CD4-positive, alpha-beta T cell treated with Interleukin-2 at 100 ng/mL for 4 hours (primary cell): ENCODE measurements around the gene TRAF3.
"Not testable (repeated sequence)": the region's sequence is repeated elsewhere in the genome, so short reads cannot be mapped to it uniquely, and the experiment has no call there.

ENCODE experiments used
- DNase-seq: peaks from one replicate; pipeline ENCODE4 v3.0.0-alpha.2; 2020; ENCODE audit warnings: low spot score

The TRAF3 gene

GRCh38 chr14:102829016-102829548 is 51.8 kb downstream of the TRAF3 start:
- DNase-seq, result no peak

DNA sequence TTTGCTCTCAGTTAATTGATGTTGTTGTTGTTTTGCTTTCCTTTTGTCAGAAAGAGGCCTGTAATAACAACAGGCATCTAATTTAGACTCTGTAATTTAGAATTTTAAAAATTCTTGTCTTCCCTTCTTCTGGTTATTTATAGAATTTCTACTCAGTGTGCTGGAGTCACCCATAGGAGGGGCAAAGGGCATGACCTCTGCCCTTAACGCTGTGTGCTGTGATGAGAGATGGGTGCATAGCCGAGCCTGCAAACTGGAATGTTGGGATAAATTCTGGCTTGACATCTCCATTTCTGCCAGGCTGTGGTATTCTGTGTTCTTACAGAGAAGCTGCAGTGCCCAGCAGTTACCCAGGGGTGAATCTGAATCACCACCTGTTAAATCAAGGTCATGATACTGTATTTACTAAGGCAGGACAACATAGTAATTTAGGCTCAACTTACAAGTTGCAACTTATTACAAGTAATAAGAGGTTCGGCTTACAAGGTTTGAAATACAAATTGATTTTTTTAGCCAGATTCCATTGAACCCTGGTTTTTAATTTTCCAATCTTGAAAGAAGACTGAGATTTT is 53.3 kb downstream of the TRAF3 start:
- DNase-seq, result no peak

- DNase-seq, result no peak
Observed at GRCh38 chr14:102831163-102831804, 54.0 kb downstream of the TRAF3 start.

GRCh38 chr14:102833341-102833740 is 56.1 kb downstream of the TRAF3 start:
- DNase-seq, result no peak

GRCh38 chr14:102833991-102834390 is 56.7 kb downstream of the TRAF3 start:
- DNase-seq, result no peak

GRCh38 chr14:102835959-102836358 is 58.7 kb downstream of the TRAF3 start:
- DNase-seq, result no peak

- DNase-seq, result not testable (repeated sequence)
Observed at GRCh38 chr14:102837120-102837519, 59.9 kb downstream of the TRAF3 start.

DNA sequence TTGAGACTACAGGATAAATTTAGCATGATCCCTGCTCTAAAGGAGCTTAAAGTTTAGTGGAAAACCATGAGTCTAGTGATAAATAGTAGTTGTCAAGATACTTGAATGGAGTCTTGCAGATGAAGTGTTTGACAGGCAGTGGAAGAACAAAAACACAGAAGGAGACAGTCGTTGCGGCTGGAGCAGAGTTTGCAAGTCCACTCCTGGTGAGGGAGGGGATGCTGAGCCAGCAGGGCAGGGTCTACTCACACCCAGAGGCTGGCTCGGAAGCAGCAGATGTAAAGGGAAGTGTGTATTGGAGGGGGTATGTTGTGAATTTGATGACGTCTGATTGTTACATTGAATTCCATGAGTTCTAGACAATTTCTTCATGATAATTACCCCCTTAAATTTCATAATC is 61.3 kb downstream of the TRAF3 start:
- no peak for DNase-seq

DNA sequence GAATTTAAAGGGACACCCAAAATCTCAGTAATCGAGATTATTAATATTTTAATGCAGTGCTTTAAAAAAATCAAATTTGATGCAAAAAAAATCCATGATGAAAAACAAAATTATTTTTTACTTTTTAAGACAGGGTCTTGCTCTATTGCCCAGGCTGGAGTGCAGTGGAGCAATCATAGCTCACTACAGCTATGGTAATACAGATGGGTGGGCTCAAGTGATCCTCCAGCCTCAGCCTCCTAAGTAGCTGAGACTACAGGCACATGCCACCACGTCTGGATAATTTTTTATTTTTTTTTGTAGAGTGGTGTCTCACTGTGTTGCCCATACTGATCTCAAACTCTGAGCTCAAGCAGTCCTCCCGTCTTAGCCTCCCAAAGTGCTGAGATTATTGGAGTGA is 62.9 kb downstream of the TRAF3 start:
- DNase-seq, result no peak

GRCh38 chr14:102840771-102841528 is 63.7 kb downstream of the TRAF3 start:
- no peak for DNase-seq

GRCh38 chr14:102848830-102849525 is 71.7 kb downstream of the TRAF3 start:
- DNase-seq, result no peak

GRCh38 chr14:102849526-102850379 is 72.5 kb downstream of the TRAF3 start:
- no peak for DNase-seq

DNA sequence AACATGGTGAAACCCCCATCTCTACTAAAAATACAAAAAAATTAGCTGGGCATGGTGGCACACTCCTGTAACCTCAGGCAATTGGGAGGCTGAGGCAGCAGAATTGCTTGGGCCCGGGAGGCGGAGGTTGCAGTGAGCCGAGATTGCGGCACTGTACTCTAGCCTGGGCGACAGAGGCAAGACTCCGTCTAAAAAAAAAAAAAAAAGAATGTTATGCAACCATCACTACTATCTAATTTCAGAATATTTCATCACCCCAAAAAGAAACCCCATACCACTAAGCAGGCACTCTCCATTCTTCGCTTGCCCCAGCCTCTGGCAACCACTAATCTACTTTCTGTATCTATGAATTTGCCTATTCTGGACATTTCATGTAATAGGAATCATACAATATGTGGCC is 76.4 kb downstream of the TRAF3 start:
- DNase-seq, result no peak

GRCh38 chr14:102854091-102854703 is 76.9 kb downstream of the TRAF3 start:
- no peak for DNase-seq

GRCh38 chr14:102856179-102856578 is 78.9 kb downstream of the TRAF3 start:
- no peak for DNase-seq

DNA sequence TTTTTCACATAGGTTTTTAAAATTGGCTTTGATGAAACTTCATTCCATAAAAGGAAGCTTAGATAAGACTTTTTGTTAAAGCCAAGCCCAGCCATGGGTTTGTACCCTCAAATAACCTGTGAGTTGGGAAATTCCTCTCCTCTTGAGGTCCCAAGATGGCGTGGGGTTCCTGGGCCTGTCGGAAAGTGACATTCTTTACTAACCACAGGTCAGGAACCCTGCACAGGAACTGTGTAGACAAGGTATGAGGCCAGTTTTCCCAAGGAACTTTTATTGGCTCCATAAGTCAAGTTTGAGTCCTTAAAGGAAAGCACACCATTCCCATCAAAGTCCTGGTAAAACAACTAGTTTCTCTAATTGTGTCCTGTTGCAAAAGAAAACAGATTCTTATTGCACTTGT is 80.2 kb downstream of the TRAF3 start:
- DNase-seq, result no peak

GRCh38 chr14:102859911-102860310 is 82.7 kb downstream of the TRAF3 start:
- no peak for DNase-seq

- DNase-seq, result no peak
Observed at GRCh38 chr14:102862154-102862773, 85.0 kb downstream of the TRAF3 start.

- no peak for DNase-seq
Observed at GRCh38 chr14:102863381-102863780, 86.1 kb downstream of the TRAF3 start.

DNA sequence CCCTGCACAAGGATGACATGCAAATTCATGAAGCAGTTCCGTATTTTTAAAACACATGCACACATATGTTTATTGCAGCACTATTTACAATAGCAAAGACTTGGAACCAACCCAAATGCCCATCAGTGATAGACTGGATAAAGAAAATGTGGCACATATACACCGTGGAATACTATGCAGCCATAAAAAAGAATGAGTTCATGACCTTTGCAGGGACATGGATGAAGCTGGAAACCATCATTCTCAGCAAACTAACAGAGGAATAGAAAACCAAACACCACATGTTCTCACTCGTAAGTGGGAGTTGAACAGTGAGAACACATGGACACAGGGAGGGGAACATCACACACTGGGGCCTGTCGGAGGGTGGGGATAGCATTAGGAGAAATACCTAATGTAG is 88.7 kb downstream of the TRAF3 start:
- not testable (repeated sequence) for DNase-seq
